GM21528 (cell line): ENCODE results near the gene TMEM179B.
"Not testable (repeated sequence)": the region's sequence is repeated elsewhere in the genome, so short reads cannot be mapped to it uniquely, and the experiment has no call there.

ENCODE experiments used
- ATAC-seq: cut with Tn5 transposase; IDR thresholded peaks from one replicate; pipeline ENCODE4 v1.9.1; 2021; ENCODE audit warnings: mild to moderate bottlenecking, moderate library complexity; ENCODE audit not compliant: unreplicated experiment, low FRiP score

Gene TMEM179B, protein sequence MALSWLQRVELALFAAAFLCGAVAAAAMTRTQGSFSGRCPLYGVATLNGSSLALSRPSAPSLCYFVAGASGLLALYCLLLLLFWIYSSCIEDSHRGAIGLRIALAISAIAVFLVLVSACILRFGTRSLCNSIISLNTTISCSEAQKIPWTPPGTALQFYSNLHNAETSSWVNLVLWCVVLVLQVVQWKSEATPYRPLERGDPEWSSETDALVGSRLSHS

DNA sequence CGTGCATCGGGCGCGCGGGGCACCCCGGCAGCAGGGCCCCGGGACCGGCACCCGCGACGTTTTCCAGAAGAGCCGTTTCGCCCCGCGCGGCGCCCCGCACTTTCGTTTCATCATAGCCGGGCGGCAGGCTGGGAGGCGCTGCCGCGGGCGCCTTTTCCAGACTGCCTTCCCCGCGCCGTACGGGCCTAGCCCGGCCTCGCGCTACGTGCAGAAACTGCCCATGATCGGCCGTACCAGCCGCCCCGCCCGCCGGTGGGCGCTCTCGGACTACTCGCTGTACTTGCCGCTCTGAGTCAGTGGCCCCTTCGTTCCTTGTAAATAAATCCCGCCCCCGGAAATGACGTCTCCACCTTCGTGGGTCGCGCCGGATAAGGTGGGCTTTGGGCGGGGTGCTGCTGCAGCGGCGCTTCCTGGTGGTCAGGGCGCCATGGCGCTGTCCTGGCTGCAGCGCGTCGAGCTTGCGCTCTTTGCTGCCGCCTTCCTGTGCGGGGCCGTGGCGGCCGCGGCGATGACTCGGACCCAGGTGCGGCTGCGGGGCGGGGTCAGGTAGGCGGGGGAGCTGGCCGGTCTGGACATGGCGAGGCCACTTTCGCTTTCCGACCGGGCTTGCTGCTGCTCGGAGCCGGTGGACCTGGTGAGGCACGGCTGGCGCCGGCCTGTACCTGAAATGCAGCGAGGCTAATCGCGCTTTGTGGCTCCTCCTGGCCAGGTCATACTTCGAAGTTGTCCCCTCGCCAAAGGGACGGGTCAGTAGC is at the start of gene TMEM179B:
Gene TMEM179B (plus strand): TSS at position 398 of the 755 bp plus-strand sequence. CDS start 30 bp downstream, at position 428.
- peak; percentile 66 for ATAC-seq

GRCh38 chr11:62747475-62748160 is 39.6 kb upstream of the TMEM179B start:
- ATAC-seq, result no peak

GRCh38 chr11:62749931-62750330 is 37.3 kb upstream of the TMEM179B start:
- not testable (repeated sequence) for ATAC-seq

GRCh38 chr11:62752177-62752785 is 34.9 kb upstream of the TMEM179B start:
- ATAC-seq, result no peak

DNA sequence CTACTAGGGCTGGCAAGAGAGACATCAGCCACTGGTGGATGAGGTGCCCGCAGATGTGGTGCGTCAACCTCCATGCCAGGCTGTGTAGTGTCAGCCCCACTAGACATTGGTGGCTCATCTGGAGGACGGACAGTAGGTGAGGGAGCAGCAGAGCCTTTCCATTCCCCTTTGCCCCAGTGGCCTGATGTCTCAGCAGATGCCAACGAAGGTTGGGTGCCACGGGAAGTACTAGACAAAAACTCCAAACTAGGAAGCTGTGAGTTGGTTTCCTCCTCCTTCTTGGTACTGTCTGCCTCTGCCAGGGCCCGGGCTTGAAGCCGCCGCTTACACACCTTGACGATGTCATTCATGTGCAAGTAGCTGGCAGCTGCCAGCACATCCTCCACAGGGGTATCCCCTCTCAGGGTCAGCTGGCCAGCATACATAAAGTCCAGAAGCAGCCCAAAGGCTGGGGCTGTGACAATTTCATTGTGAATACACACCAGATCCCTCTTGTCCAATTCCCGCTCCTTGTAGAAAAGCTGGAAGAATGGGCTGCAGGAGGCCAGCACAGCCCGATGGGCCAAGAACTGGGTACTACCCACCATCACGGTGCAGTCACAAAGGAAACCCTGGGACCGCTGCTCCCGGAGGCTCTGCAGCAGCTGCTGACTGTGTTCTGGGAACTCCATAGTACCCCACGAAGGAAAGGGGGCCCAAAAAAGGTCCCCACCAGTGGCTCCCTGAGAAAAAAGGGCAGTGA is 34.0 kb upstream of the TMEM179B start:
- ATAC-seq, result no peak

GRCh38 chr11:62753736-62754603 is 33.2 kb upstream of the TMEM179B start, which contains the start of gene ZBTB3:
TSS of gene ZBTB3 (minus strand) at chr11:62754160. CDS start at chr11:62753664, 496 bp downstream.
- peak; percentile 93 for ATAC-seq

DNA sequence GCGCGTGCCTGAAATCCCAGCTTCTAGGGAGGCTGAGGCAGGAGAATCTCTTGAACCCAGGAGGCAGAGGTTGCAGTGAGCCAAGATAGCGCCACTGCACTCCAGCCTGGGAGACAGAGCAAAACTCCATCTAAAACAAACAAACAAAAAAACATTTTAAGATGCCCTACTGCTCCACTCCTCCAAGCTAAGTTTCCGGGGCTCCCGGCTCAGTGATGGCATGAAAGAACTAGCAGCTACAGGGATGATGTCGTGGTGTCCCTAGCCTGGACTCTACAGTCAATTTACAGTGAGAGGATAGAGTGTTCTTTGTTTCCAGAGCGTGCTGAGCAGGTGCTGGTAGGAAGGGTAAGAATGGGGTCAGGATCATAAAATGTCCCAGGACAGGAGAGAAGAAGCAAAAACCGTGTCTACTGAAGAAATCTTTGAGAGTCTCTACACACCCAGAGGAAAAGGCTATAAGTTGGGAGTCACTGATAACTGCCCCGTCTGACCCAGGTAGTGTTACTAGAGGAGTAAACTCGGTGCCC is 32.1 kb upstream of the TMEM179B start:
- no peak for ATAC-seq

GRCh38 chr11:62757846-62758788 is 29.1 kb upstream of the TMEM179B start:
- ATAC-seq, result no peak

DNA sequence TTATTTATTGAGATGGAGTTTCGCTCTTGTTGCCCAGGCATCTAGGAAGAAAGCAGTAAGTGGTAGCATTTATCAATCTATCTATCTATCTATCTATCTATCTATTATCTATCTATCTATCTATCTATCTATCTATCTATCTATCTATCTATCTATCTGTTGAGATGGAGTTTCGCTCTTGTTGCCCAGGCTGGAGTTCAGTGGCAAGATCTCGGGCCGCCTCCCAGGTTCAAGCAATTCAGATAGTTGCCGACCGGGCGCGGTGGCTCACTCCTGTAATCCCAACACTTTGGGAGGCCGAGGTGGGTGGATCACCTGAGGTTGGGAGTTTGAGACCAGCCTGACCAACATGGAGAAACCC is 26.4 kb upstream of the TMEM179B start:
- ATAC-seq, result not testable (repeated sequence)

DNA sequence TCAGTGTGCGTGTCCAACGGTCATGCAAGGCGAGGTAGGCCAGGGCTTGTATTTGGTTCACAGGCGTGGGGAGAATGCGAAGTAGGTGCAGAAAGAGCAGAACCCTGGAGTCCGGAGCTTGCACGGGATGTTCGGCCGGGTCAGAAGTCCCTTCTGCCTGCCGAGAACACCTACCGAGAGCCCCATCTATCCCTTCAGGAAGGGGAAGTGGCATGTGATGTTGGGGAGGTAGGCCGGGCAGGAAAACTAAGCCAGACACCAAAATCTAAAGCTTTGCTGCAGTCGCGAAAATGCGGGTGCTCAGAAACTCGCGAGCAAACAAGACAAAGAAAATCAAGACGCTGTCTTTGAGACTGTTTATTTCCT is 16.4 kb upstream of the TMEM179B start:
- ATAC-seq, result peak; percentile 6

DNA sequence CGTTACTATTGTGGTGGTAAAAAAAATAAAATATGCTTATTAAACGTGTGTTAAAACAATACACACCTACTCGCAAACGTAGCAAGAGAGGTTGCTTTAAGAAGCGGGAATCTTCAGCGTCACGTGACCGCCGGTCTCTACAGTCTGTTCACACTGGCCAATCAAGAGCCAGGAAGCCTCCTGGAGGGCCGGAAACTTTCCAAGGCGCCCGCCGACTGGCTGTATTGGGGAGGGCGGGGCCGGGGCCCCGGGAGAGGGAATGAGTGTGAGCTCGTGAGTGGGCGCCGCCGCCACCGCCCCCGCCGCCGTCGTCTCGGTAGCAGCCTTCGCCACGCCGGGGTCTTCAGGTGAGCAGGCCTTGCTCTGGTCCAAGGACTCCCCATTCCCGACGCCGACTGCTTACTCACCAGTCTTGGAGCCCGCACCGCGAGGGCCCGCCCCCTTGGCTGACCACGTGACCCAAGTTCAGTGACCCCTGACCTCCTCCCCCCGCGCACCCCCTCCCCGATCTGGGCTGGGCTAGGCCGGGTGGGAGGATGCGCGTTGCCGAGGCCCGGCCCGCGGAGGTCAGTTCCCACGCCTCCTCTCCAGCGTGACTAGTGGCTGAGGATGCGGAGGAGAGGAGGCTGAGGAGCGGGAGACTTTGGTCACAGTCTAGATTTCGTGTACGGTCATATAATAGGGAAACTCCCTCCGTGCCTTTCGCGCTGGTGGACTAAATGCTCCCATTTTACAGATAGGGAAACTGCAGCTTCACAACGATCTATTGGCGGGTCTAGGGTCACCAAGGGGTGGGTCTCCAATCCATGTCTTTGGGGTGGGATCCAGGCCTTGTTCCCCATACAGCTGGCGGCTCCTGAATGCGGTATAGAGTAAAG is 15.8 kb upstream of the TMEM179B start, which contains the start of gene TAF6L:
Gene TAF6L (plus strand): TSS at position 253 of the 878 bp plus-strand sequence. CDS start 4,388 bp downstream, outside the sequence.
- peak; percentile 76 for ATAC-seq

GRCh38 chr11:62774407-62774806 is 12.8 kb upstream of the TMEM179B start:
- ATAC-seq, result no peak

GRCh38 chr11:62775646-62776045 is 11.6 kb upstream of the TMEM179B start:
- no peak for ATAC-seq

GRCh38 chr11:62777389-62777788 is 9.8 kb upstream of the TMEM179B start:
- no peak for ATAC-seq

- ATAC-seq, result no peak
These were observed 8.8 kb upstream of the TMEM179B start for GRCh38 chr11:62778441-62778840.

DNA sequence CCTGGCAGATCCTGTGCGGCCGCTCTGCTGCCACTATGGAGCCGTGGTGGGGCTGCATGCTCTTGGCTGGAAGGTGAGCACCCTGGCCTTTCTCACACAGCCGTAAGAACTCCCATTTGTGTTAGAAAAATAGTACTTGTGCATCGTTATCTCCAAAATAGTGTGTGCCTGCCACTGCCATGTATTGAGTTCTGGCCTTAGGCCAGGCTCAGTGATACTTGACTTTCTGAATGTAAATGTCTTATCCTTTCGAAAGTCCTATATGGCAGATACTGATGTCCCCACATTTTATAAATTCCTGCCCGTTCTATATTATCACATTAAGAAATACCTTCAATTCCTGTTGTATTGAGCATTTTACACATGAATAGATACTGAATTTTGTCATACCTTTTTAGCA is 4.4 kb upstream of the TMEM179B start:
- ATAC-seq, result no peak
